Caco-2 (cell line): Measurements from ENCODE around the gene PRRX2. TPM values are rescaled to one million over a fixed set of nuclear protein-coding genes. Genes with fewer than 3 reads are reported as not detected.

Experiments used
- BruUV-seq: library from RNA; stranded (reverse); fragments of 400-500 nt; replicated peaks from 2 replicates; lab custom pipeline; 2021; lab: Mats Ljungman, UMichigan
- CTCF ChIA-PET: fragments of 300-600 bp; sonication (Branson Sonifier 250); formaldehyde crosslinking; loops from one replicate; lab custom pipeline; 2022; ENCODE audit warnings: antibody characterized with exemption; lab: Charles Lee
- POLR2A ChIA-PET: fragments of 300-600 bp; sonication (Branson Sonifier 250); formaldehyde crosslinking; loops from one replicate; lab custom pipeline; 2022; ENCODE audit warnings: antibody characterized with exemption; lab: Charles Lee
- DNase-seq, 2 experiments: peaks; one replicate each; pipeline versions ENCODE4 v3.0.0 to v3.0.0-alpha.2; 2020 to 2022
- H3K27me3 ChIP-seq: replicated peaks from 2 replicates; pipeline ENCODE4 v1.6.0; 2011; ENCODE audit warnings: low read length; ENCODE audit not compliant: control insufficient read depth, insufficient read depth
- H3K36me3 ChIP-seq: 2 replicates; pipeline ENCODE4 v1.5.1; 2011; ENCODE audit warnings: low read length; ENCODE audit not compliant: control insufficient read depth, insufficient read depth
- H3K4me1 ChIP-seq: fragments of 250-450 bp; sonication (Bioruptor Pico); 2 replicates; pipeline ENCODE4 v1.5.1; 2020; ENCODE audit warnings: mild to moderate bottlenecking
- H3K4me3 ChIP-seq: 2 replicates; pipeline ENCODE4 v1.5.1; 2011; ENCODE audit warnings: low read depth, mild to moderate bottlenecking, control low read depth, low read length
- H3K9me3 ChIP-seq: fragments of 250-450 bp; sonication (Bioruptor Pico); 2 replicates; pipeline ENCODE4 v1.5.1; 2020; ENCODE audit warnings: mild to moderate bottlenecking, moderate library complexity
- H3K27ac Mint-ChIP-seq: one replicate; pipeline ENCODE4 v1.8.0; 2022; ENCODE audit warnings: mixed read lengths; ENCODE audit not compliant: unreplicated experiment
- H3K27me3 Mint-ChIP-seq: one replicate; pipeline ENCODE4 v1.8.0; 2022; ENCODE audit warnings: mixed read lengths; ENCODE audit not compliant: insufficient read depth, unreplicated experiment
- H3K36me3 Mint-ChIP-seq: one replicate; pipeline ENCODE4 v1.8.0; 2022; ENCODE audit warnings: mild to moderate bottlenecking, mixed read lengths; ENCODE audit not compliant: insufficient read depth, unreplicated experiment
- H3K4me1 Mint-ChIP-seq: one replicate; pipeline ENCODE4 v1.8.0; 2022; ENCODE audit warnings: low read depth, mixed read lengths; ENCODE audit not compliant: unreplicated experiment
- H3K4me3 Mint-ChIP-seq: one replicate; pipeline ENCODE4 v1.8.0; 2022; ENCODE audit warnings: mild to moderate bottlenecking, moderate library complexity, mixed read lengths; ENCODE audit not compliant: unreplicated experiment
- H3K9me3 Mint-ChIP-seq: one replicate; pipeline ENCODE4 v1.8.0; 2022; ENCODE audit warnings: mixed read lengths; ENCODE audit not compliant: unreplicated experiment
- CTCF ChIP-seq, 2 experiments: fragments of 200-600 bp in 1 of 2; IDR thresholded peaks; 1 replicate in 1 of 2; 2 replicates in 1 of 2; pipeline versions ENCODE4 v1.5.1 to v1.8.0; 2011 to 2022; ENCODE audit warnings: antibody characterized with exemption in 1 of 2, control low read depth in 1 of 2, inconsistent platforms in 1 of 2, low read depth in 1 of 2, low read length in 1 of 2, mild to moderate bottlenecking in 1 of 2, moderate library complexity in 1 of 2; ENCODE audit not compliant: insufficient read depth in 1 of 2, severe bottlenecking in 1 of 2, unreplicated experiment in 1 of 2
- intact Hi-C: fragments of 100-400 bp; cut with micrococcal nuclease; formaldehyde crosslinking; loops from one replicate; pipeline ENCODE4 v1.10.0; 2022; ENCODE audit not compliant: unreplicated experiment
- total RNA-seq: library from RNA; stranded (reverse); gene quantifications from 2 replicates; pipeline ENCODE4 v1.2.3, GENCODE V29; 2022

PRRX2 gene
- total RNA-seq, 1 experiment from 2014 or later = not detected

- Mint-ChIP-seq H3K27ac (no peak overlapping the region), H3K4me1 (no peaks in the 10 kb centered on the region), H3K4me3 (no peak overlapping the region), H3K36me3 (no peaks in the 10 kb centered on the region), H3K27me3 (peaks cover 2% of the 10 kb centered on the region), H3K9me3 (no peaks in the 10 kb centered on the region)
- Histone ChIP-seq H3K4me3 (no peak overlapping the region), H3K36me3 (no peaks in the 10 kb centered on the region), H3K27me3 (no peaks in the 10 kb centered on the region), H3K9me3 (no peaks in the 10 kb centered on the region), H3K4me1 (no peaks in the 10 kb centered on the region)
- BruUV-seq = no TSS peak
- POLR2A ChIA-PET = no interaction called here
- intact Hi-C loops = no loop called here
- CTCF ChIA-PET = no interaction called here
- TF ChIP-seq CTCF (IDR thresholded peaks at IDR 0.05; ENCODE audit: insufficient read depth in 1 of 2, low read depth in 1 of 2, low read length in 1 of 2, severe bottlenecking in 1 of 2, unreplicated experiment in 1 of 2) = no peak
- no peak for DNase-seq
Measured at GRCh38 chr9:129653823-129654553, 11.5 kb upstream of the PRRX2 start.

- Mint-ChIP-seq H3K4me1 (no peaks in the 10 kb centered on the region), H3K27me3 (peaks cover 2% of the 10 kb centered on the region), H3K4me3 (no peak overlapping the region), H3K36me3 (no peaks in the 10 kb centered on the region), H3K27ac (no peak overlapping the region), H3K9me3 (no peaks in the 10 kb centered on the region)
- no peak for DNase-seq
- Histone ChIP-seq H3K4me1 (no peaks in the 10 kb centered on the region), H3K9me3 (no peaks in the 10 kb centered on the region), H3K36me3 (no peaks in the 10 kb centered on the region), H3K4me3 (no peak overlapping the region), H3K27me3 (no peaks in the 10 kb centered on the region)
- BruUV-seq = no TSS peak
- no peak for TF ChIP-seq CTCF (IDR thresholded peaks at IDR 0.05; ENCODE audit: insufficient read depth in 1 of 2, low read depth in 1 of 2, low read length in 1 of 2, severe bottlenecking in 1 of 2, unreplicated experiment in 1 of 2)
- ChIA-PET CTCF (no interaction called here), POLR2A (no interaction called here)
- intact Hi-C loops = no loop called here
Measured at GRCh38 chr9:129654554-129655040, 10.8 kb upstream of the PRRX2 start.

GRCh38 chr9:129655154-129655553, 10.3 kb upstream of the PRRX2 start:
- TF ChIP-seq CTCF (IDR thresholded peaks at IDR 0.05; ENCODE audit: insufficient read depth in 1 of 2, low read depth in 1 of 2, low read length in 1 of 2, severe bottlenecking in 1 of 2, unreplicated experiment in 1 of 2) = no peak
- Histone ChIP-seq H3K4me3 (no peak overlapping the region), H3K27me3 (no peaks in the 10 kb centered on the region), H3K36me3 (no peaks in the 10 kb centered on the region), H3K4me1 (no peaks in the 10 kb centered on the region), H3K9me3 (no peaks in the 10 kb centered on the region)
- H3K36me3 Mint-ChIP-seq = no peaks in the 10 kb centered on the region
- no peaks in the 10 kb centered on the region for H3K9me3 Mint-ChIP-seq
- H3K27ac Mint-ChIP-seq = no peak overlapping the region
- intact Hi-C loops = no loop called here
- H3K4me1 Mint-ChIP-seq = no peaks in the 10 kb centered on the region
- CTCF ChIA-PET = no interaction called here
- POLR2A ChIA-PET = no interaction called here
- peaks cover 2% of the 10 kb centered on the region for H3K27me3 Mint-ChIP-seq
- H3K4me3 Mint-ChIP-seq = no peak overlapping the region
- no TSS peak for BruUV-seq
- no peak for DNase-seq
